Measurements from ENCODE around the gene LRRC34.

The LRRC34 gene

DNA sequence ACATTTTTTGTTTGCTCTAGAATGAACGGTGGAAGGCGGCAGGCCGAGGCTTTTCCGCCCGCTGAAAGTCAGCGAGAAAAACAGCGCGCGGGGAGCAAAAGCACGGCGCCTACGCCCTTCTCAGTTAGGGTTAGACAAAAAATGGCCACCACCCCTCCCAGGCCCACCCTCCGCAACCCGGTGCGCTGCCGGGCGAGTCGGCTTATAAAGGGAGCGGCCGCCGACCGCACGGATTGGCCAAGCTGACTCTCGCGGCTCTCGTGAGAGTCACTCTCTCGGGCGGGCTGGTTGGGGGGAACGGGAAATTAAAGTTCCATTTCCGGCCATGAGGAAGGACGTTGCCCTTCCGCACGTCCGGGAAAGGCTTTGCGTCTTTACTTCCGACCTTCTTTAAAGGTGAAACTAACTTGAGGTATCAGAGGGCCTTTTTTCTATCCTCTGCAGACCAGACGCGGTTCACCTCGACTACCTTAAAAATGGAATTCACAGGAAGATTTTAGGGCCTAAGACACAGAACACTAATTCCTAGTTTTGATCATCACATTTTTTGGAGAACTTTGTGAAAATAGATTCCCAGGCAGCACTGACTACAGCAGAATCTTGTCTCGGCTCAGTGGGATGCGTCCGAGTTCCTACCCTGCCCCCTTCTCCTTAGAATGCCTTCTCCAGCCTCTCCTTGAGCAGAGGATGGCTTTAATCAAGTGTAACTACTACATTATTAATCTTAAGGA, 47.7 kb downstream of the LRRC34 start, which contains the start of gene TERC (continued):
- 0 out of 2 replicates have a peak, but pooled peaks have one; percentile 10 for TF ChIP-seq ISL1 (CRISPR knock-in tag; IDR thresholded peaks at IDR 0.05)
- TF ChIP-seq SNAI2 (CRISPR knock-in tag; IDR thresholded peaks at IDR 0.05) = no peak
- no peak; the same call in 1 of the 2 replicates for TF ChIP-seq TSHZ2 (CRISPR knock-in tag; IDR thresholded peaks at IDR 0.05)
- no peak for TF ChIP-seq TOX (CRISPR knock-in tag; IDR thresholded peaks at IDR 0.05; ENCODE audit: borderline replicate concordance)
- TF ChIP-seq CSDC2 (CRISPR knock-in tag; IDR thresholded peaks at IDR 0.05) = no peak
- TF ChIP-seq ZNF8 (CRISPR knock-in tag; IDR thresholded peaks at IDR 0.05) = no peak
- no peak for TF ChIP-seq ZC3H10 (CRISPR knock-in tag; IDR thresholded peaks at IDR 0.05)
- no peak for TF ChIP-seq ARNTL (CRISPR knock-in tag; IDR thresholded peaks at IDR 0.05; ENCODE audit: borderline replicate concordance, low read depth)
- TF ChIP-seq BACH2 (CRISPR knock-in tag; IDR thresholded peaks at IDR 0.05; ENCODE audit: borderline replicate concordance) = no peak
- TF ChIP-seq RARB (CRISPR knock-in tag; IDR thresholded peaks at IDR 0.05) = no peak
- peak; percentile 95 for TF ChIP-seq CSRNP3 (CRISPR knock-in tag; IDR thresholded peaks at IDR 0.05)
- no peak for TF ChIP-seq ZFP3 (CRISPR knock-in tag; IDR thresholded peaks at IDR 0.05)
- TF ChIP-seq ZNF565 (CRISPR knock-in tag; conservative IDR thresholded peaks at IDR 0.05; ENCODE audit: low read depth) = no peak
- TF ChIP-seq GLIS3 (CRISPR knock-in tag; IDR thresholded peaks at IDR 0.05) = peak; percentile 97
- TF ChIP-seq PPARA (CRISPR knock-in tag; IDR thresholded peaks at IDR 0.05; ENCODE audit: borderline replicate concordance) = no peak

DNA sequence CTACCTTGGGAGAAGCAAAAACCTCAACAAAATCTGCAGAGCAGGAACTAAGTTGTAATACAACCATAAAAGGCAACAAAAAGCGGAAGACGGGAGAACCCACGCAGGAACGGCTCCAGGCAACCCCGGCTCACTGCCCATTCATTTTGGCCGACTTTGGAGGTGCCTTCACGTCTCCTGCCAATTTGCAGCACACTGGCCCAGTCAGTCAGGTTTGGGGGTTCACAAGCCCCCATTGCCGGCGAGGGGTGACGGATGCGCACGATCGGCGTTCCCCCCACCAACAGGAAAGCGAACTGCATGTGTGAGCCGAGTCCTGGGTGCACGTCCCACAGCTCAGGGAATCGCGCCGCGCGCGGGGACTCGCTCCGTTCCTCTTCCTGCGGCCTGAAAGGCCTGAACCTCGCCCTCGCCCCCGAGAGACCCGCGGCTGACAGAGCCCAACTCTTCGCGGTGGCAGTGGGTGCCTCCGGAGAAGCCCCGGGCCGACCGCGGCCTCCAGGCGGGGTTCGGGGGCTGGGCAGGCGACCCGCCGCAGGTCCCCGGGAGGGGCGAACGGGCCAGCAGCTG, 48.3 kb downstream of the LRRC34 start:
- TF ChIP-seq OSR1 (CRISPR knock-in tag; IDR thresholded peaks at IDR 0.05) (no peak), ZNF565 (CRISPR knock-in tag; conservative IDR thresholded peaks at IDR 0.05; ENCODE audit: low read depth) (0 out of 2 replicates have a peak, but pooled peaks have one; percentile 18)
- peak; percentile 32 for ATAC-seq

- TF ChIP-seq GLIS3 (CRISPR knock-in tag; IDR thresholded peaks at IDR 0.05) = no peak
- TF ChIP-seq TCF4 (CRISPR knock-in tag; IDR thresholded peaks at IDR 0.05; ENCODE audit: borderline replicate concordance) = no peak
- TF ChIP-seq ZC3H10 (CRISPR knock-in tag; IDR thresholded peaks at IDR 0.05) = no peak
- TF ChIP-seq ZFP30 (CRISPR knock-in tag; IDR thresholded peaks at IDR 0.05) = no peak
- no peak for TF ChIP-seq ARNTL (CRISPR knock-in tag; IDR thresholded peaks at IDR 0.05; ENCODE audit: borderline replicate concordance, low read depth)
- TF ChIP-seq ESRRG (CRISPR knock-in tag; IDR thresholded peaks at IDR 0.05) = no peak
- TF ChIP-seq ZNF565 (CRISPR knock-in tag; conservative IDR thresholded peaks at IDR 0.05; ENCODE audit: low read depth) = no peak
- TF ChIP-seq CSDC2 (CRISPR knock-in tag; IDR thresholded peaks at IDR 0.05) = no peak
- no peak for TF ChIP-seq OSR1 (CRISPR knock-in tag; IDR thresholded peaks at IDR 0.05)
- TF ChIP-seq POU6F1 (CRISPR knock-in tag; IDR thresholded peaks at IDR 0.05; ENCODE audit: borderline replicate concordance, low read depth) = no peak
- TF ChIP-seq ZNF8 (CRISPR knock-in tag; IDR thresholded peaks at IDR 0.05) = no peak
- no peak for TF ChIP-seq RARB (CRISPR knock-in tag; IDR thresholded peaks at IDR 0.05)
- no peak for ATAC-seq
Observed at GRCh38 chr3:169760479-169760878, 52.2 kb downstream of the LRRC34 start.

DNA sequence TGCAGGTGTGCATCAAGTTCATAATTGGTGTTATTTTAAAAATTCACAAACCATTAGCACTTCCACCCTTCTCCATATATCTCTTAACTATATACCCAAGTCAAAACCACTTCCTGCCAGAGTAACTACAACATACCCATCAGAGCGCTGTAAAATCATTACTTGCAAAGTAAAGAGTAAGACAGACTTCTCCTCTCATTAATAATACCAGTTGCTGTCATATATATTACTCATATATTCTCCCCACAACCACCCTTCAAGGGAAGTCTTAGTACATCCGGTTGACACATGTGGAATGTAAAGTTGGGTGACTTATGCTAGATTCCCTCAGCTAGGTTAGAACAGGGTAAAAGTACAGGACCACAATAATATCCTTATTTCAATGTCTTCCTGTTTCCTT, 53.4 kb downstream of the LRRC34 start:
- no peak for ATAC-seq
- TF ChIP-seq OSR1 (CRISPR knock-in tag; IDR thresholded peaks at IDR 0.05) = no peak
- TF ChIP-seq ARNTL (CRISPR knock-in tag; IDR thresholded peaks at IDR 0.05; ENCODE audit: borderline replicate concordance, low read depth) = no peak
- no peak for TF ChIP-seq CREB5 (CRISPR knock-in tag; IDR thresholded peaks at IDR 0.05; ENCODE audit: low read depth)
- TF ChIP-seq SNAI2 (CRISPR knock-in tag; IDR thresholded peaks at IDR 0.05) = no peak
- TF ChIP-seq GLIS3 (CRISPR knock-in tag; IDR thresholded peaks at IDR 0.05) = no peak
- no peak for TF ChIP-seq ZNF565 (CRISPR knock-in tag; conservative IDR thresholded peaks at IDR 0.05; ENCODE audit: low read depth)

All from SK-N-SH treated with all-trans-retinoic acid at 6 μM for 48 hours (cell line).